ENCODE results near the gene KRT82.

KRT82 gene

DNA sequence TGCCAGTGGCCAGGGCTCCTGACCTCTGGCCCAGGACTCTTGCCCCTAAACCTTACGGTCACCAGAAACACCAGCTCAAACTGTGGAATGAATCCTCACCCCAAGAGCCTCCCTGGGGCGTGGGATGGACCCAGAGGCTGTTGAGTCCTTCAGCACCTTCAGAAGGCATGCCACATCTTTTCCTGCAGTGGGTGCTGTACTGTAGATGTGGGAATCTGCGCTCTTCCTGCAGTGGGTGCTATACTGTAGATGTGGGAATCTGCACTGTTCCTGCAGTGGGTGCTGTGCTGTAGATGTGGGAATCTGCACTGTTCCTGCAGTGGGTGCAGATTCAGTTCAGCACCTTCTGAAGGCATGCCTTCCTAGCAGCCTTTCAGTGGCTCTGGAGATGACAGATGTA, 1.2 kb downstream of the KRT82 start:
- no peak for DNase-seq

DNA sequence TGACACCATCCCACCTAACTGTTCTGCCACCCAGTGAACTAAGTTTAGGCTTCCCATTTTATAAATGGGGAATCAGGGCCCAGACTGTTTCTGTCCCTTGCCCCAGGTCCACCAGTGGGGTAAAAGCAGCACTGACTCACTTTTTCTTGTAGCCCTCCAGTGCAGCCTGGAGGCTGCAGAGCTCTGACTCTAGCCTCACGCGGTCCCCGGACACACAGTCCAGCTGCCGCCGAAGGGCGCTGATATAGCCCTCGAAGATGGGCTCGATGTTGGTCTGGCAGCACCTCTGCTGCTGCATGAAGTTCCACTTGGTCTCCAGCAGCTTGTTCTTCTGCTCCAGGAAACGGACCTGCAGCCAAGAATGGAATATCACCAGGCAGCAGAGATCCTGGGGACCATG, 2.6 kb downstream of the KRT82 start:
- no peak for DNase-seq

DNA sequence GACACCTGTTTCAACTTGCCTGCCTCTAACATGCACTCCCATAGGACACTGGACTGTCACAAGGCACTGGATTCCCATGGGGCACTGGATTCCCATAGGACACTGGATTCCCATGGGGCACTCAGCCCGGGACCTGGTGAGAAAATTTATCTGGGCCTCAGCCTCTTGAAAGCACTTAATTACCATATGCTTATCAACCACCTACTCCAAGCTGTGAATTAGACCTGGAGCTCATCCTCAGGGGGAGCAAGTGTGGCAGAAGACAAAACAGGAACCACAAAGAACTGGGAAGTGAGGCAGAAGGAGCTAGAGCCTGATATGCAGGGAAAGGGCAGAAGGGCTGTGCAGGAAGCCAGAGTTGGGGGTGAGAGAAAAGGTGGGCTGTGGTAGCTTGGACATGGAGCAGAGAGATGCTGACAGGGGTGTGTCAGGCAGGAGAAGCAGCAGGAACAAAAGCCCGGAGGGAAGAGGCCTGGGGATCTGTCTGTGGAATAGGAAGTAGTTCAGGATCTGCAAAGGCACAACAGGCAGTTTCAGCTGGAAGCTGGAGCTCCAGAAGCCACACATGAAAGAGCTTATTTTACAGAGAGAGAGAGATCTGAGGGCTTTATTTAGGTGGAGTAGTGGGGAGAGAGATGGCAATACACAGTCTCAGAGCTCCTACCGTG, 3.1 kb downstream of the KRT82 start:
- no peak for DNase-seq

DNA sequence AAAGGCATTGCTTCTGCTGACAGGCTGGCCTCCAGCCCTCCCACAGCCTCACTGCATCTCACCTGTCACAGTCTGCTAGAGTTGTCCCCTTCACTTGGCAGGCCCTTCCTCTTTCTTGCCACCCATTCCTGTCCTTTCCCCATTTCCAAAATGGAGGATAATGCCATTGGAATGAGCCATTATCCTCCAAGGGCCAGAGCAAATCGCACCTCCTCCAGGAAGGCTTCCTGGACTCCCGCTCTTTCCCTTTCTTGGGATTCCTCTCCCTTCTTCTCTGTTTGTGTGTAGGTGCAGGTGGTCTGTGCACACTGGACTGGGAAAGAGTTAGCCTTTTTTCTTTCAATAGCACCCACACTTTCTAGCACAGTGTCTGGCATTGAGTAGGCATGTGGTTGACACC, 3.8 kb downstream of the KRT82 start:
- no peak for DNase-seq

DNA sequence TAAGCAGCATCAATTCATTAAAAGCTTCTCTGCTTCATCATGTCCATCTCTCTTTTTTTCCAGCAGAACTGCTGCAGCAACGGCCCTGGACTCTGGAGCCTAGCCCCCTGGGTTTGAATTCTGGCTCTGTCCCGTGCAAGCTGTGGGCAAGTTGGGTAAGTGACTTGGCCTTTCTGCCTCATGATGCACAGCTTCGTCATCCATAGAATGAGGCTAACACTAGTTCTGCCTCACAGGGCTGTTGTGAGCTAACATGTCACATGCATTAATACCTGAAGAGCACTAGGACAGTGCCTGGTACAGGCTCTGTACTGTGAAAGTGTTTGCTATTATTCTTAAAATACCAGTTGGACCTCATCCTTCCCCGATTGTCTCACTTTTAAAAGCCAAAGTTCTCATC, 4.2 kb downstream of the KRT82 start:
- no peak for DNase-seq

DNA sequence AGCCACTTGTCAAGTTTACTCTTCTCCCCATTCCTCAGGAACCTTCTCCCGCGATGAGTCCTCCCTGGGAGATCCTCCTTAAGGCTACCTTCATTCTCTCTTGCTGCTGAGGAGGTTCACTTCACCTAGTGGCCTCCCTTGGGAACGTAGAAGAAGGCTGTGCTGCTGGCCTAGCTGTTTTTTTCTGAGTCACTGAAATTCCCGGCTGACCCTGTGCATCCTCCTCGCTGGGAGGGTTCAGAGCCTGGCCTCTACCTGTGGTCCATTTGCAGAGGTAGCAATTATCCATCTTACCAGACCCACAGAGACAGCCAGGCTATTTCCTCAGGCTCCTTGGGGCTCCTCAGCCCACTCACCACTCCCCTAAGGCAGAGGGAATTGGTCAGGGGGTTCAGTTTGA, 4.6 kb downstream of the KRT82 start:
- DNase-seq, result no peak

DNA sequence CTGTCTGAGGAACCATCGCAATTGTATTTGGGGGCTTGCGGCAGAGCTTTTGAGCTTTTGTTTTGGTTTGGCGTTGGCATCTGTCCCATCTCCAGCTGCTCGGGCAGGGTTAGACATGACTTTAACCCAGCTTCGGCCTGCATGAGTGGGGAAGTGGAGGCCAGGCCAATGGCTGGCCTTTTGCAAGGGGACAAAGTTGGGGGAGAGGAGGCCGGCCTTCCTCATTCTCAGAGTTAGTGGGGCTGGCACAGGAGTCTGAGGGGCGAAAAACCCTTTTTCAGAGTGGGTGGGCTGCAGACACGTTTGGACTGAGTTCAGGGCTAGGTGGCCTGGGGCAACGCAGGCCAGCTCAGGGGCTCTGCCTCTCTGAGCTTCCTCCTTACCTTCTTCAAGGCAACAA, 5.2 kb downstream of the KRT82 start:
- no peak for DNase-seq

DNA sequence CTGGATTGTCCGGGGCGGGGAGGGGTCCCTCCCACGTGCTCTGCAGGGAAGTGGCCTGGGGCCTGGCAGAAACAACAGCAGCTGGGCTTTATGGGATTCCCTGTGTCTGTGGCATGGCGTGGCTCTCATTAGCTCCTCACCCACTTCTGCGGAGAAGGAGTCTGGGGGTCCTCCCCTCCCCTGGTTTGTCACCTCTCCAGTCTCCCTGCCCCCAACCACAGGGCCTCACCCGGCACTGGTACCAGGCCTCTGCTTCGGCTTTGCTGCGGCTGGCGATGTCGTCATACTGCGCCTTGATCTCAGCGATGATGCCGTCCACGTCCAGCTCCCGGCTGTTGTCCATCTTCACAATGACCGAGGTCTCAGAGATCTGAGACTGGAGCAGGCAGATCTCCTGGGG, 6.4 kb downstream of the KRT82 start:
- no peak for DNase-seq

DNA sequence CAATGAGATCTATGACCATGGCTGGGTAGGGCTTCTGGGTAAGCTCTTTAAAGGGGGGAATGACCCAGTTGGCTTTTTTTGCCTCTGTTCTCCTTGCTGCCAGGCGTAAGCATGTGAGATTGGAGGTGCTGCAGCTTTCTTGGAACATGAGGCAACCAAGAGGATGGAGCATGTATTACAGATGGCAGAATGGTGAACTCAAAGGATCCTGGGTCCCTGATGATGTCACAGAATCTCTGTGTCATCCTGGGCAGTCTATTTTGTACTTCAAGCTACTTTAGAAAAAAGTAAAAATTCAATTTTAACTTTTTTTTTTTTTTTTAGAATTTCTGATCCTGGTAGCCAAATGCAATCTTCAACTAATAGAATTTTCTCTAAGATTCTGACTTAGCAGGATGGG, 8.0 kb downstream of the KRT82 start:
- DNase-seq, result no peak

DNA sequence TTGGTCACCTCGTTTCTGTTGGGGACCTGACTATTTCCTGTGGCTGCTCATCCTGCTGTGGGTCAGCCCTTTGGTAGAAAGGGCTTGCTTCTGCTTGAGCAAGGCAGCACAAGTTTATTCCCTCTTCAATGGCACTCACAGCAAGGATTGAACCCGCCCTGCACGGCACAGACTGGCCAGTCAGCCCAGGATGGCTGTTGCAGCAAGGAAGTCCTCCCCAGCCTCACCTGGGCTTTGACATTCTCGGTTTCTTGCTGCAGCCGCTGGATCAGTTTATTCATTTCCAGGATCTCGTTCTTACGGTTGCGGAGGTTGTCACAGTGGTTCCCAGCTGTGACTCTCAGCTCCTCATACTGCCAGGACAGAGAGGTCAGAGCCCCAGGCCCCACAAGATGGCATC, 9.5 kb downstream of the KRT82 start:
- no peak for DNase-seq

DNA sequence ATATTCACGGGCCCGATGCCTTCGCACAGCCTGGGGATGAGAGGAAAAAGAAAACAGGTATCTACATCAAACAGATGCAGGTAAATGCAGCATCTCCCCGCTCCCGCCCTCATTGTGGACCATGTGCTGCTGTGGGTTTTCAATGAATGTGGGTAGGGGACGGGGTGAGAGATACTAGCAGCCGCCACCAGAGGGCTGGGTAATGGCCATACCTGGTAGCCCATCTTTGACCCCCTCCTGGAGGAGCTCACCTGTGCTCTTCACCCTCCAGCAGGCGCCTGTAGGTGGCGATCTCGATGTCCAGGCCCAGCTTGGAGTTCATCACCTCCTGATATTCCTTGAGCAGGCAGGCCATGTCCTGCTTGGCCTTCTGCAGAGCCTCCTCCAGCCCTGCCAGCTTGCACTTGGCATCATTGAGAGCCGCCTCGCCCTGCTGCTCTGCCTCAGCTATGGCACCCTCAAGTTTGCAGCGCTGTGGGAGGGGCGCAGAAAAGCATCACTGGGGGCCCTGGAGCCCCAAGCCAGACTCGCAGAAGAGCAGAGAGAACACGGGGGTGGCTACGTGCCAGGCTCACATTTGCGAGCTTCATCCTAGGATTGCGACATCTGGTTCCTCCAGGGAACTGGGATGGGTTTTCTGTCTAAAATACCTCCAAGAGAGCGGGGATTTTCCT, 10.2 kb downstream of the KRT82 start:
- DNase-seq, result no peak

DNA sequence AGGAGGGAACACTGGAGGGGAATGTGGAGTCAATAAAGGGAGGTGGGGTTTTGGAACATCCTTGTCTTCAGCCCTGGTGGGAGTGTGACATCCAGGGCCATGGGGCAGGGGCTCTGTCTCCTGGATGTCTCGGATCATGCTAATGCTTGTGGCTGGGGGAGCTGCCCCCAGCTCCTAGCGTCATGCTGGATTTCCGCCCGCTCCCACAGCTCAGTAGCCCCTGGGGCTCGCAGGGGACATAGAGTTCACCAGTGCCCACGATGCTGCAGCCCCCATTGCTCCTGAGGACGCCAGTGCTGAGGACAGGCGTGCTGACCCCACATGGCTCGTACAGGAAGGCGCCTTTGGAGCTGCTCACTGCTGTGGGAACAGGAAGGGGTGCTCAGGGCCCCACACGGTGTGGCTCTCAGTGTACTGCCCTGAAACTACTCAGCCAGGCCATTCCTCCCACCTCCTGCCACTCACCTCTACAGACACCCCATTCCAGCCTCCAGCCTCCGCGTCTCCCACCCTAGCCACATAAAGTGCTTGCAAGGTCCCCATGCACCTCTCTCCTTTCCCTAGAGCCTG, 11.2 kb downstream of the KRT82 start:
- DNase-seq, result no peak

DNA sequence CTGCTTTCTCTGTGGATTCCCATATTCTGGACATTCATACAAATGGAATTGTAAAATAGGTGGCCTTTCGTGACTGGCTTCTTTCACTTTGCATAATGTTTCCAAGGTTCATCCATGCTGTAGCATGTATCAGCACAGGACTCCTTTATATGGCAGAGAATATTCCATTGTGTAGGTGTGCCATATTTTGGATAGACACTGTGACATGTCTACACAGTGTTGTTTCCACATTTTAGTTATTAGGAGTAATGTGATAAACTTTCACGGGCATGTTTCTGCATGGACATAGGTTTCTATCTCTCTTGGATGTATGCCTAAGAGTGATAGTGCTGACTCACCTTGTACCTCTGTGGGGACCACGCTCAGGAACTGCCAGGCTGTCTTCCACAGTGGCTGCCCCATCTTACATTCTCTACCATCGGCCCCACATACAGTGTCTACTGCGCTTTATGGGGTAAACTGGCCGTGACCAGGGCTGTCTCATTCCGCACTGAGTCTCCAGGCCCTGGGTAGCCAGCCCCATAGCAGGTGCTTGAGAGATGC, 13.6 kb downstream of the KRT82 start:
- no peak for DNase-seq

DNA sequence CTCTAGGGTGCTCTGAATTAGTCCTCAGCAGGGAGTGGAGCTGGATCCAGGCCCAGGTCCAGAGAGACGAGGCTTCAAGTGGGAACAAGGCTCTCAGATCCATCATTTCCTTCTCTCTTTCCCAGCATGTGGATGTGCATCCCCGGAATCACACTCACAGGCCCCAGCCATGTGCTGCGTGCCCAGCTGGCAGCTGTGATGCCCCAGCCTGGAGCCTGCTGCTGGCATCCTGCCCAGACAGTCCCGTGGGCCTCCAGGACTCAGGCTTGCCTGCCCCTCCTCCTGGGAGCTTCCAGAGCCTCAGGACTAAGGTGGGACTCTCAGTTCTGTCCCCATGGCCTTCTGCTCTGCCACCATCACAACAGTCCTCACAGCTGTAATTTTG, 14.5 kb downstream of the KRT82 start:
- no peak for DNase-seq

DNA sequence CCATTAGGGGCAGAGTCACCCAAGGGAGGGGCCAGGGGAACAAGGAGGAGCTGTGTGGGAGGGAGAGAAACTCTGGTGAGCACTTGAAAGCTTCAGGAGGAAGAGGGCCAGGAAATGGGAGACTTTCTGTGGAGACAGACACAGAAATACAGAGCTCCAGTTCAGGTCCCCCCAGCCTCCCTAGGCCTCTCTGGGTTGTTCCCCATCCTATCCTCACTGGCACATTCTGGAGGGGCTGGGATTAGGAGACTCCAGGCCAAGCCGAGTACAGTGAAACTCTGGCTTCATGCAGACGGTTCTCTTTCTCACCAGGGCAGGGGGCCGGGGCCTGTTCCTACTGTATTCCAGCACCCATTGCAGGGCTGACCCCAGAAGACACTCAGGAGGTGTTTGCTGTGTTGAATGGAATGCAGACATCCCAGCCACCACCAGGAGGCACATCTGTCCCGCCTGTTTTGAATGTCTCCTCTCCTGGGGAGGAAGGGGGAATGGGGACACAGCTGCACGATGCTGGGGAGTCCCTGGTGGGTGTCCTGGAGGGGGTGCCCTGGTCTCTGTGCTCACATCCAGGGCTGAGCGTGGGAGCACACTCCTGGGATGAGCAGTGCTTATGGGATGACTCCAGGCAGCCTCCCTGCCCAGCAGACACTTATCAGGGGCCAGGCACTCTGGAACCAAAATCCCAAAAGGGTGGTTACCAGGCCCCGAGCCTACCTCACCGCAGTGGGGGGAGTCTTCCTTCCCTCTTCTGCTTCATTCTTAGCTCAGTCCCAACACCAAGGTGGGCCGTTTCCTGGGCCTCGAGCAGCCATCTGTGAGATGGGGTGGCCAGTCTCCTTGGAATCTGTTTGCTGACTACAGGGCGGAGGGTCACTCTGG, 15.2 kb downstream of the KRT82 start:
- DNase-seq, result no peak

DNA sequence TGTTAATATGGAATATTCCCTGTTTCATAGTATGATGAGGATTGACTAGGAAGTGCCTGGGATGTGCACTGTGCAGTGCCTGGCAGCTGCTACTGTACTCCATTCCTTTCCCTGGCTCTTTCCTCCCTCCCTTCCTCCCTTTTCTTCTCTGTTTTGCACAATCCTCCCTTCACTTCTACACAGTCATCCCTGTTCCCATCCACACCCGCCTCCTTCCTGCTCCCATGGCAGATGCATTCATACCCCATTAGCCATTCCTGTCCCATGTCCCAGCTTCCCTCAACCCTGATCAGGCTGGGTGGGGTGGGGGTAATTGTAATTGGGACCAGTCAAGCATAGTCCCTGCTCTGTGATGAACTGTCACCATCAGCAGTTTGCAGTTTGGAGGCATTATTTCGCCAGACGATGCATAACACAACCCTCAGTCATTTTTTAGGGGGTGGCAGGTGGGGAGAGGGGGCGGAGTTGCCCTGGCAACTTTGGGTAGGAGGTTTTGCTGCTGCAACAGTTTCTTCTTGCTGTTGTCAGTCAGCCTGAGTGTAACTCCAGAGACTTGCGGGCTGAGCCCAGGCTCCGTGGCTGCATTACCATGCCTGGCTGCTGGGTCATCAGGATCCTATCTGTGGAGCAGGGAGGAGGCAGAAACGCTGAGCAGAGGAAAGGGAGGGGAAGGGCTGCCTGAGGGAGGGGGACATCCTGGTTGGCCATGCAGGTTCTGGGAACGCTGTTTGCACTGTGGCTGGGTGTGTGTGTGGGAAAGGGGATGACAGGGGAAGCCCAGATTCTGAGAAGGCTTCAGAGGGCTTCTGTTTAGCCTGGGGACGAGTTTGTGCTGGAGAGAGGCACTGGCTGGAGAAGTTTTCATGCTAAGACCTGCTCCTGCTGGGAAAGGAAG, 16.6 kb downstream of the KRT82 start:
- DNase-seq, result no peak

DNA sequence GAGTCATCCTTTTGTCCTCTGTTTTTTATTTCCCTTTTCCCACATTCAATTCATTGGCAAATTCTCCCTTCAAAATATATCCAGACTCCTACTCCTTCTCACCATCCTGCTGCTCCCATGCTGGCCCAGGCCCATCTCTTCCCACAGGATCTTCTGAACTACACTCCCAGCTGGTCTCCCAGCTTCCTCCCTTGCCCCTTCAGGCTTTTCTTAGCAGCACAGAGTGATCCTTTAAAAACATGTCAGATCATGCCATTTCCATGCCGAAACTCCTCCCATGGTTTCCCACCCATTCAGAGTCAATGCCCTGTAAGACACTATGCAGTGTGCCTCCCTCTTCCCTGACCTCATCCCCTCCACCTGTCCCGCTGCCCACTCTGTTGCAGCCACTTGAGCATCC, 18.3 kb downstream of the KRT82 start:
- DNase-seq, result no peak

DNA sequence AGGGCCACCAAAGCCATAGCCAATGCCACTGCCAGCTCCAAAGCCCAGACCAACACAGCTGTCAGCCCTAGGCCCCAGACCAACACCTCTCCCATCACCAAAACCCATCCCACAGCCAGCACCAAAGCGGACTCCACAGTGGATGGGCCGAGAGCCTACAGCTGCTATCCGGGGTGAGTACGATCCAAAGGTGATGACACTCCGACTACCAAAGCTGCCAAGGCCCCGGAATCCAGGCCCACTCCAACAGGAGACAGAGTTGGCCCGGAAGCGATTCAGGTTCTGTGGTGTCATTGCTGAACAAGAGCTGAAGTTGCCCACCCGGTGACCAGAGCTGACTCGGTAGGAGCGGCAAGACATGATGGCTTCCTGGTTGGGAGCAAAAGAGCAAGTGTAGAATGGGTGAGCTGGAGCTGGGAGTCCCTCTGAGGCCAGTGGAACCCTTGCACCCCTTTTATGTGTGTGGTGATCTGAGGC, 20.9 kb downstream of the KRT82 start, which contains the start of gene KRT84:
Gene KRT84 (minus strand): TSS at position 427 of the 477 bp plus-strand sequence. CDS start 67 bp downstream, at position 360.
- no peak for DNase-seq

DNA sequence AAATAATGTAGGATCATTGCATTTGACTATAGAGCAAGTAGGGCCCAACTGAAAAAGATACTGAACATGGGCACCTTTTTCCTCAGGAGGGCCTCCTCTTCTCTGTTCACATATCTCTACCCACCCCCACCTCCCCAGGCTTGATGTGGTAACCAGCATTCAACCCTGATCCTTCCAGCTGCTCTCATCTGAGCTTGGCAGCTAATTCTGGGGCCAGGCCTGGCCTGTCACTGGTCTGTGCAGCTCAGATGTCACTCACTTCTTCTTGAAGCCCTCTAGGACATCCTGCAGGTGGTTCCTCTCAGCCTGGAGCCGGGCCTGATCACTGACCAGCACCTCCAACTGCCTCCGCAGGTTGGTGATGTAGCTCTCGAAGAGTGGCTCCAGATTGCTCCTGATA, 22.8 kb downstream of the KRT82 start:
- DNase-seq, result no peak

DNA sequence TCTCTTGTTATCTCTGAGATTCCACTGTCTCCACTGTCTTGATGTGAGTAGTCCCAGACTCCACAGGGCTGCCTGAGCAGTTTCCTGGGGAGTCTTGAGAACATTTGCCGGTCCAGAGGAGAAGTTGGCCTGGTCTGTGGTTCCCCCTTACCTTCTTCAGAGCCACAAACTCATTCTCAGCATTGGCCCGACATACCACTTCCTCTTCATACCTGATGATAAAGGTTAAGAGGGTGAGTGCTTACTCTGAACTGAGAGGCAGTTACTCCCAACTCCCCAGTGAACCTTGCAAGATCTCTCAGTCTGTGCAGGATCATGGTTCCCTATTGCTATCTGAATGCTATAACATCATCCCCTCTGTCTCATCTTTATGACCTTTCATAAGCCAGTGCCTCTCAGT, 23.3 kb downstream of the KRT82 start:
- no peak for DNase-seq

DNA sequence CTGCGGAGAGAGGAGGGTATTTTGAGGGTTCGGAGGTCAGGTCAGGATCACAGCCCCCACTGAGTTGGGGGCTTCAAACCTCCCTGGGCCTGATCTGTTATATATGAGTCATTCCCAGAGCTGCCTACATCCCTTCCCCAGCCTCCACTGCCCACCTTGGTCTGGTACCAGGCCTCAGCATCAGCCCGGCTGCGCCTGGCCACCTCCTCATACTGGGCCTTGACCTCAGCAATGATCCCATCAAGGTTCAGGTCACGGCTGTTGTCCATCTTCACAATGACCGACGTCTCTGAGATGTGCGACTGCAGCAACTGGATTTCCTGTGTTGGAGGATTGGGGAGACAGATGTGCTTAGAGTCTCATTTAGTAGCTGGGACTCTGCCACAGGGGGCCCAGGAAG, 24.9 kb downstream of the KRT82 start:
- no peak for DNase-seq

DNA sequence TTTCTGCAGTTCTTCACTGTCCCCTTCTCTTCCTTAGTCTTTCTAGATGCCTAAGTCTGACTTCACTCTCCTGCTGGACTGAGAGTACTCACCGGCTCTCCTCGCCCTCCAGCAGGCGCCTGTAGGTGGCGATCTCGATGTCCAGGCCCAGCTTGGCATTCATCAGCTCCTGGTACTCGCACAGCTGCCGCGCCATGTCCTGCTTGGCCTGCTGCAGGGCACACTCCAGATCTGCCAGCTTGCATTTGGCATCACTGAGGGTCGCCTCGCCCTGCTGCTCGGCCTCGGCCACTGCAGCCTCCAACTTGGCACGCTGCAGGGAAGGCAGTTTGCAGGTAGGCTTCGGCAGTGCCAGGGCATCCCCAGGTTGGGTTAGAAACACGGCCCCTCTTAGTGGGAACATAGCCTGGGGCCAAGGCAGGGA, 25.9 kb downstream of the KRT82 start:
- no peak for DNase-seq
